ENCODE measurements around the gene MATN1.
"Not testable (repeated sequence)": the region's sequence is repeated elsewhere in the genome, so short reads cannot be mapped to it uniquely, and the experiment has no call there.

Gene MATN1

GRCh38 chr1:30723331-30723755 is at the start of gene MATN1:
Gene MATN1, minus strand, starts transcription at chr1:30723585. Its CDS starts 34 bp downstream, at chr1:30723551.
- no peak for DNase-seq (ENCODE audit: low read depth)

GRCh38 chr1:30771005-30771404 is 47.6 kb upstream of the MATN1 start:
- no peak for DNase-seq (ENCODE audit: low read depth)

GRCh38 chr1:30770150-30770549 is 46.8 kb upstream of the MATN1 start:
- DNase-seq (ENCODE audit: low read depth), result no peak

GRCh38 chr1:30768830-30769718 is 45.7 kb upstream of the MATN1 start:
- peak; percentile 74 for DNase-seq (ENCODE audit: low read depth)

GRCh38 chr1:30768159-30768829 is 44.9 kb upstream of the MATN1 start:
- no peak for DNase-seq (ENCODE audit: low read depth)

- DNase-seq (ENCODE audit: low read depth), result not testable (repeated sequence)
Observed at GRCh38 chr1:30766948-30767347, 43.6 kb upstream of the MATN1 start.

GRCh38 chr1:30765556-30766434 is 42.4 kb upstream of the MATN1 start:
- peak; percentile 51 for DNase-seq (ENCODE audit: low read depth)

- DNase-seq (ENCODE audit: low read depth), result no peak
Observed at GRCh38 chr1:30764939-30765555, 41.7 kb upstream of the MATN1 start.

- peak; percentile 49 for DNase-seq (ENCODE audit: low read depth)
Observed at GRCh38 chr1:30764396-30764795, 41.0 kb upstream of the MATN1 start.

- peak; percentile 85 for DNase-seq (ENCODE audit: low read depth)
Observed at GRCh38 chr1:30763651-30764248, 40.4 kb upstream of the MATN1 start.

- DNase-seq (ENCODE audit: low read depth), result no peak
Observed at GRCh38 chr1:30762930-30763650, 39.7 kb upstream of the MATN1 start.

GRCh38 chr1:30762152-30762929 is 39.0 kb upstream of the MATN1 start:
- DNase-seq (ENCODE audit: low read depth), result no peak

- DNase-seq (ENCODE audit: low read depth), result peak; percentile 41
Observed at GRCh38 chr1:30761381-30762151, 38.2 kb upstream of the MATN1 start.

- DNase-seq (ENCODE audit: low read depth), result no peak
Observed at GRCh38 chr1:30760596-30761324, 37.4 kb upstream of the MATN1 start.

GRCh38 chr1:30759718-30760281 is 36.4 kb upstream of the MATN1 start:
- no peak for DNase-seq (ENCODE audit: low read depth)

GRCh38 chr1:30758785-30759380 is 35.5 kb upstream of the MATN1 start:
- DNase-seq (ENCODE audit: low read depth), result peak; percentile 53

GRCh38 chr1:30758121-30758688 is 34.8 kb upstream of the MATN1 start:
- DNase-seq (ENCODE audit: low read depth), result no peak
